ENCODE results near the gene ADRM1.

ADRM1 gene

GRCh38 chr20:62314711-62315302, 12.0 kb downstream of the ADRM1 start:
- TF ChIP-seq CTCF (IDR thresholded peaks at IDR 0.05; ENCODE audit: low read depth, low read length, poor library complexity, severe bottlenecking) (no peak), EZH2phosphoT487 (IDR thresholded peaks at IDR 0.05; ENCODE audit: borderline replicate concordance, low read length) (no peak)
- H3K4me2 ChIP-seq (ENCODE audit: low read length), result no peak overlapping the region
- no peaks in the 10 kb centered on the region for H3K9me2 ChIP-seq (replicated peaks; ENCODE audit: control insufficient read depth, low read length)
- H4K20me1 ChIP-seq (ENCODE audit: control insufficient read depth, insufficient read depth, low read depth, low read length), result no peaks in the 10 kb centered on the region
- H3K9me3 ChIP-seq (ENCODE audit: control insufficient read depth, insufficient read depth, low read length), result no peaks in the 10 kb centered on the region
- peaks cover 19% of the 10 kb centered on the region for H3K36me3 ChIP-seq (ENCODE audit: control insufficient read depth, low read length)
- no peak overlapping the region for H3K4me3 ChIP-seq (ENCODE audit: low read length)
- H3K79me2 ChIP-seq (ENCODE audit: control insufficient read depth, low read length), result no peaks in the 10 kb centered on the region
- H3F3A ChIP-seq (ENCODE audit: control insufficient read depth, insufficient read depth), result no peaks in the 10 kb centered on the region
- H3K27ac ChIP-seq (ENCODE audit: low read depth, low read length), result no peak overlapping the region
- no peaks in the 10 kb centered on the region for H3K27me3 ChIP-seq (ENCODE audit: control insufficient read depth, low read length)
- no peaks in the 10 kb centered on the region for H3K4me1 ChIP-seq (ENCODE audit: control insufficient read depth, low read length)

- Histone ChIP-seq H3K4me3 (ENCODE audit: low read length) (no peak overlapping the region), H3K9me2 (replicated peaks; ENCODE audit: control insufficient read depth, low read length) (no peaks in the 10 kb centered on the region), H3K27ac (ENCODE audit: low read depth, low read length) (no peak overlapping the region), H3K9me3 (ENCODE audit: control insufficient read depth, insufficient read depth, low read length) (no peaks in the 10 kb centered on the region), H3K36me3 (ENCODE audit: control insufficient read depth, low read length) (peaks cover 19% of the 10 kb centered on the region), H4K20me1 (ENCODE audit: control insufficient read depth, insufficient read depth, low read depth, low read length) (peaks cover 2% of the 10 kb centered on the region; the same call in 1 of the 2 replicates), H3K27me3 (ENCODE audit: control insufficient read depth, low read length) (no peaks in the 10 kb centered on the region), H3K4me1 (ENCODE audit: control insufficient read depth, low read length) (no peaks in the 10 kb centered on the region), H3F3A (ENCODE audit: control insufficient read depth, insufficient read depth) (no peaks in the 10 kb centered on the region; the same call in 1 of the 2 replicates), H3K79me2 (ENCODE audit: control insufficient read depth, low read length) (no peaks in the 10 kb centered on the region), H3K4me2 (ENCODE audit: low read length) (no peak overlapping the region)
- TF ChIP-seq EZH2phosphoT487 (IDR thresholded peaks at IDR 0.05; ENCODE audit: borderline replicate concordance, low read length) (no peak), CTCF (IDR thresholded peaks at IDR 0.05; ENCODE audit: low read depth, low read length, poor library complexity, severe bottlenecking) (no peak)
Observed at GRCh38 chr20:62315773-62316172, 13.0 kb downstream of the ADRM1 start.

GRCh38 chr20:62316331-62317166, 13.8 kb downstream of the ADRM1 start:
- no peak for TF ChIP-seq CTCF (IDR thresholded peaks at IDR 0.05; ENCODE audit: low read depth, low read length, poor library complexity, severe bottlenecking)
- no peak for TF ChIP-seq EZH2phosphoT487 (IDR thresholded peaks at IDR 0.05; ENCODE audit: borderline replicate concordance, low read length)
- Histone ChIP-seq H3F3A (ENCODE audit: control insufficient read depth, insufficient read depth) (no peaks in the 10 kb centered on the region; the same call in 1 of the 2 replicates), H3K9me3 (ENCODE audit: control insufficient read depth, insufficient read depth, low read length) (no peaks in the 10 kb centered on the region), H3K36me3 (ENCODE audit: control insufficient read depth, low read length) (peaks cover 20% of the 10 kb centered on the region), H3K79me2 (ENCODE audit: control insufficient read depth, low read length) (no peaks in the 10 kb centered on the region), H3K27me3 (ENCODE audit: control insufficient read depth, low read length) (no peaks in the 10 kb centered on the region), H3K4me2 (ENCODE audit: low read length) (no peak overlapping the region), H4K20me1 (ENCODE audit: control insufficient read depth, insufficient read depth, low read depth, low read length) (peaks cover 2% of the 10 kb centered on the region; the same call in 1 of the 2 replicates), H3K4me3 (ENCODE audit: low read length) (no peak overlapping the region), H3K9me2 (replicated peaks; ENCODE audit: control insufficient read depth, low read length) (no peaks in the 10 kb centered on the region), H3K27ac (ENCODE audit: low read depth, low read length) (no peak overlapping the region), H3K4me1 (ENCODE audit: control insufficient read depth, low read length) (no peaks in the 10 kb centered on the region)

Data from DOHH2 (cell line).